Ishikawa (cell line): ENCODE data around the gene WDR75.

ENCODE experiments used
- CEBPB ChIP-seq: IDR thresholded peaks from 2 replicates; pipeline ENCODE4 v1.6.1; 2012
- CREB1 ChIP-seq: IDR thresholded peaks from 2 replicates; pipeline ENCODE4 v1.6.1; 2012; ENCODE audit warnings: low read depth
- EGR1 ChIP-seq: IDR thresholded peaks from 2 replicates; pipeline ENCODE4 v1.6.1; 2012
- EP300 ChIP-seq: IDR thresholded peaks from 2 replicates; pipeline ENCODE4 v1.6.1; 2012; ENCODE audit warnings: borderline replicate concordance
- FOXM1 ChIP-seq: IDR thresholded peaks from 2 replicates; pipeline ENCODE4 v1.6.1; 2012; ENCODE audit warnings: low read depth, borderline replicate concordance
- NFIC ChIP-seq: IDR thresholded peaks from 2 replicates; pipeline ENCODE4 v1.6.1; 2012
- RAD21 ChIP-seq: IDR thresholded peaks from 2 replicates; pipeline ENCODE4 v1.6.1; 2012; ENCODE audit warnings: low read depth
- TAF1 ChIP-seq: IDR thresholded peaks from 2 replicates; pipeline ENCODE4 v1.6.1; 2012; ENCODE audit warnings: low read depth, mild to moderate bottlenecking
- TCF12 ChIP-seq: IDR thresholded peaks from 2 replicates; pipeline ENCODE4 v1.6.1; 2012; ENCODE audit warnings: low read depth
- TEAD4 ChIP-seq: IDR thresholded peaks from 2 replicates; pipeline ENCODE4 v1.6.1; 2012
- YY1 ChIP-seq: IDR thresholded peaks from 2 replicates; pipeline ENCODE4 v1.6.1; 2012; ENCODE audit warnings: low read depth
- ZBTB7A ChIP-seq: IDR thresholded peaks from 2 replicates; pipeline ENCODE4 v1.6.1; 2012; ENCODE audit warnings: low read depth
- TF ChIP-seq, protein P1 (sequence below): IDR thresholded peaks from 2 replicates; pipeline ENCODE4 v1.6.1; 2012
- TF ChIP-seq, protein P2 (sequence below): IDR thresholded peaks from 2 replicates; pipeline ENCODE4 v1.6.1; 2012; ENCODE audit warnings: low read depth, mild to moderate bottlenecking
- TF ChIP-seq, protein P3 (sequence below): IDR thresholded peaks from 2 replicates; pipeline ENCODE4 v1.6.1; 2012

Gene WDR75

DNA sequence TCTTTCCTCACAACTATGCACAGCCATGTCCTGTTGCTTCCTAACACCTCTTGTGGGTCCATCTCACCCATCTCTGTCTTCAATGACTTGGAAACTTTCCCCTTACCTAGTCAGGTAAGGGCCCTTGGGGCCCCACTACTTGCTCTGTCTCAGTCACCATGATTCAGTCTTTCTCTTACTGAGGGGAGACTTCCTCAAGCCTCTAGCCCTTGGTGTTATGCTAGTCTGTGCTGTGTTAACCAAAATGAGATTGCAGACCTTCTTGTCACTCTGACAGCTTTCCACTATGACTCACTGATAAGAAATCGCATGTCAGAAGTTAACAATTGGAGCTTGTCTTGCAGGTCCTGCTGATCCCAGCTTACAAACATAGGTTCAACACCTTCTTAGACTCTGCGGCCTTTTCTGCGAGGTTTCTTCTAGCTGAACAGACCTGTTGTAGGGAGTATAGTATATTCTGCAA, 65.3 kb downstream of the WDR75 start:
- TF ChIP-seq EP300 (no peak), FOXM1 (no peak), TEAD4 (no peak), ZBTB7A (no peak), RAD21 (no peak), YY1 (no peak)
- TF ChIP-seq, protein P1, sequence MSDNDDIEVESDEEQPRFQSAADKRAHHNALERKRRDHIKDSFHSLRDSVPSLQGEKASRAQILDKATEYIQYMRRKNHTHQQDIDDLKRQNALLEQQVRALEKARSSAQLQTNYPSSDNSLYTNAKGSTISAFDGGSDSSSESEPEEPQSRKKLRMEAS, result no peak

DNA sequence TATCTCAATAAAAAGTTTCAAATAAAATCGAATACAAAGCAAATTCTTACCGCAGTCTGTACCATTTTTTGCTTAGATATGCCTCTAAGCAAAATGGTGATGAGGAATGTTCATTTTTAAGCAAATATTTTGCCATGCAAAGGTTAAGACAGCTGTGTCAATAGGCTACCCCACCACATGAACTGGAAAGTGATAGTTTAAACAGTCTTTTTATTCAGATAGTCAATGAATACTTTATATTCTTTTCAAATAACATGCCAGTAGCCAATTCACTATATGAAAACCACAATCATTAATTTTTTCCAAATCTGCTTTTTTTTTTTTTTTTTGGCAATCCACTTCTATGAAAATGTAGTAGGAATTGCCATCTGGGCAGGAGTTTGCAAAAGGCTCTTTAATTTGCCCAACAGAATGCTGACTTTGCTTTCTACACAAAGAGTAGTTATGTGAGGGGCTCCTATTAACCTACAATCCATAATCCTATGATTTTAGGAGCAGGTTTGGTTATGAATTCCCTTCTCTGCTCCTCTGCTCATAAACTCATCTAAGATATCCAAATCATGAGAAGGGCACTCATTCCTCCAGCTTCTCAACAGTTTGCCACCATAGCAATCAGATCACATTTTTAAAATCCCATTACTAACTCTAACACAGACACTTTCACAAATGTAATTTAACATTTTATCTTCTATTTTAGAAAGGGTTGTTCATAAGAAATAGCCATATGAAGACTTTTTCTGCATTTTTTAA, 70.1 kb downstream of the WDR75 start:
- no peak for TF ChIP-seq TEAD4
- TF ChIP-seq, protein P1, result no peak
- TF ChIP-seq, protein P2, sequence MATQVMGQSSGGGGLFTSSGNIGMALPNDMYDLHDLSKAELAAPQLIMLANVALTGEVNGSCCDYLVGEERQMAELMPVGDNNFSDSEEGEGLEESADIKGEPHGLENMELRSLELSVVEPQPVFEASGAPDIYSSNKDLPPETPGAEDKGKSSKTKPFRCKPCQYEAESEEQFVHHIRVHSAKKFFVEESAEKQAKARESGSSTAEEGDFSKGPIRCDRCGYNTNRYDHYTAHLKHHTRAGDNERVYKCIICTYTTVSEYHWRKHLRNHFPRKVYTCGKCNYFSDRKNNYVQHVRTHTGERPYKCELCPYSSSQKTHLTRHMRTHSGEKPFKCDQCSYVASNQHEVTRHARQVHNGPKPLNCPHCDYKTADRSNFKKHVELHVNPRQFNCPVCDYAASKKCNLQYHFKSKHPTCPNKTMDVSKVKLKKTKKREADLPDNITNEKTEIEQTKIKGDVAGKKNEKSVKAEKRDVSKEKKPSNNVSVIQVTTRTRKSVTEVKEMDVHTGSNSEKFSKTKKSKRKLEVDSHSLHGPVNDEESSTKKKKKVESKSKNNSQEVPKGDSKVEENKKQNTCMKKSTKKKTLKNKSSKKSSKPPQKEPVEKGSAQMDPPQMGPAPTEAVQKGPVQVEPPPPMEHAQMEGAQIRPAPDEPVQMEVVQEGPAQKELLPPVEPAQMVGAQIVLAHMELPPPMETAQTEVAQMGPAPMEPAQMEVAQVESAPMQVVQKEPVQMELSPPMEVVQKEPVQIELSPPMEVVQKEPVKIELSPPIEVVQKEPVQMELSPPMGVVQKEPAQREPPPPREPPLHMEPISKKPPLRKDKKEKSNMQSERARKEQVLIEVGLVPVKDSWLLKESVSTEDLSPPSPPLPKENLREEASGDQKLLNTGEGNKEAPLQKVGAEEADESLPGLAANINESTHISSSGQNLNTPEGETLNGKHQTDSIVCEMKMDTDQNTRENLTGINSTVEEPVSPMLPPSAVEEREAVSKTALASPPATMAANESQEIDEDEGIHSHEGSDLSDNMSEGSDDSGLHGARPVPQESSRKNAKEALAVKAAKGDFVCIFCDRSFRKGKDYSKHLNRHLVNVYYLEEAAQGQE, result no peak
- no peak for TF ChIP-seq NFIC
- TF ChIP-seq FOXM1, result no peak
- TF ChIP-seq TCF12, result no peak
- TF ChIP-seq CREB1, result no peak
- no peak for TF ChIP-seq YY1

DNA sequence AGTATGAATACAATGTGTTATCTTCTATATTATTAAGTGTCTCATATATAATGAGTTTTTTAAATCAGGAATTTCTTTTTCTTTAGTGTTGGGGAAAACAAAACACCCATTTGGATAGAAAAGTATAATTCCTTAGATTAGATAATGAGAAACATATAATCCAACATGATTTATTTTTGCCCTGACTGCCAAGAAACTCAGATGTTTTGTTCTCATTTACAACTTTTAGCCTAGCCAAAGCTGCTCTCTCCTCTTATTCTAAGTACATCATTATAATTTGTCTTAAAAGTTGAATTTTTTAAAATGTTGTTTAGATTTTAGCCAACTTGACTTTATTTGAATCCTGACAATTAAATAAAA, 70.7 kb downstream of the WDR75 start:
- TF ChIP-seq, protein P2, result no peak
- TF ChIP-seq EP300 (no peak), CREB1 (no peak), YY1 (no peak), FOXM1 (no peak), NFIC (no peak), ZBTB7A (no peak), TAF1 (no peak), CEBPB (no peak), TEAD4 (no peak), EGR1 (no peak), RAD21 (no peak)
- TF ChIP-seq, protein P1, result no peak

DNA sequence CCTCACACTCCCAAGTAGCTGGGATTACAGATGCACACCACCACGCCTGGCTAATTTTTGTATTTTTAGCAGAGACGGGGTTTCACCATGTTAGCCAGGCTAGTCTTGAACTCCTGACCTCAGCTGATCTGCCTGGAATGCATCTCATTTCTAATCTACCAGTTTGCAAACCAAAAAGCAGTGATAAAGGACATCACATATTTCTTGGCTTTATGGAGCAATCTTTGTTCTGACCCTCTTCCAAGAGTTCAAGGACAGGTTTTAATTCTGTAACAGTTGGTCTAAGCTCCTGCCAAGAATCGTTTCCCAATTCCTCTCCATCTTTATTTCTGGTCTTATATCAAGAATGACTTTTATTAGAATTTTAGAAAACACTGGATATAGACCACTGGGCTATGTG, 71.6 kb downstream of the WDR75 start:
- TF ChIP-seq EP300 (no peak), TAF1 (no peak), FOXM1 (no peak), NFIC (no peak), TCF12 (no peak)
- TF ChIP-seq, protein P3, sequence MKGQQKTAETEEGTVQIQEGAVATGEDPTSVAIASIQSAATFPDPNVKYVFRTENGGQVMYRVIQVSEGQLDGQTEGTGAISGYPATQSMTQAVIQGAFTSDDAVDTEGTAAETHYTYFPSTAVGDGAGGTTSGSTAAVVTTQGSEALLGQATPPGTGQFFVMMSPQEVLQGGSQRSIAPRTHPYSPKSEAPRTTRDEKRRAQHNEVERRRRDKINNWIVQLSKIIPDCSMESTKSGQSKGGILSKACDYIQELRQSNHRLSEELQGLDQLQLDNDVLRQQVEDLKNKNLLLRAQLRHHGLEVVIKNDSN, result no peak

DNA sequence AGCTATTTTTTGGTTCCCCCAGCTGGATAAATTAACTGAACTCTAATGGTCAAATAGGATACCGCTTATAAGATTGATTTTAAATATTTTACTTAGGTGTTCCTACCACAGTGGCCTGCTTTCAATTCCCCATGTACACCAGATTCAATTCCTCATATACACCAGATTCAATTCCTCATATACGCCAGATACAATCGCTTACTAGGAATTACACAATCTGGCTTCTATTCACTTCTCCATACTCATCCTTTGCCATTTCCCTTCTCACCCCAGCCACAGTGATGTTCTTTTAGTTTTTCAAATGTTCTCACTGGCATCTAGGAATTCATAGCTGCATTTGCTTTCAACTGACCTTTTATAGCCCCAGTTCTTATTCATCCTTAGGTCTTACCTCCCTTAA, 72.8 kb downstream of the WDR75 start:
- TF ChIP-seq RAD21, result no peak
- no peak for TF ChIP-seq TAF1
- TF ChIP-seq, protein P3, result no peak
- no peak for TF ChIP-seq EGR1
- TF ChIP-seq, protein P1, result no peak
- no peak for TF ChIP-seq NFIC
- TF ChIP-seq EP300, result no peak
- TF ChIP-seq TCF12, result no peak
- no peak for TF ChIP-seq TEAD4
- TF ChIP-seq CEBPB, result no peak
- no peak for TF ChIP-seq CREB1

DNA sequence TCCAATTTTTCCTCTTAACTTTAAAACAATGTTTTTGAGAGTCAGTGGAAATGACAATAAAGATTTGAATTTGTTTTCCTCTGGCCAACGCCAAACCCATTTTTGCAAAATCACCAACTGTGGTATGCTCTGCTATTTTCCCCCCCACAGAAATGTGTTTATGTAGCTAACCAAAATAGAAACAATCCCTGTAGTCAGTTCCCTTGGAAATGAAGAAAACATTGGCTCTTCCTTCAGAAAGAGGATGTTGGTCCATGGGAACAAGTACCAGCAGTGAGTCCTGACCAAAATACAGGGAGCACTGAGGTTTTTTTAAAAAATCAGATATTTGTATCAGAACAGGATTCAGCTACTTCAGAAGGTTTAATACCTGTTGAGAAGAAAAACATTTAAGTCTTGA, 74.0 kb downstream of the WDR75 start:
- TF ChIP-seq TEAD4, result no peak
- no peak for TF ChIP-seq TCF12
- no peak for TF ChIP-seq EGR1
- no peak for TF ChIP-seq TAF1
- no peak for TF ChIP-seq RAD21
- TF ChIP-seq, protein P3, result no peak
- TF ChIP-seq, protein P2, result no peak
- TF ChIP-seq FOXM1, result no peak
- no peak for TF ChIP-seq ZBTB7A
- TF ChIP-seq EP300, result no peak
- TF ChIP-seq CEBPB, result no peak
- TF ChIP-seq, protein P1, result no peak
- no peak for TF ChIP-seq CREB1
- no peak for TF ChIP-seq NFIC
- no peak for TF ChIP-seq YY1
